Measurements from ENCODE around the gene SLC24A3.

The SLC24A3 gene

DNA sequence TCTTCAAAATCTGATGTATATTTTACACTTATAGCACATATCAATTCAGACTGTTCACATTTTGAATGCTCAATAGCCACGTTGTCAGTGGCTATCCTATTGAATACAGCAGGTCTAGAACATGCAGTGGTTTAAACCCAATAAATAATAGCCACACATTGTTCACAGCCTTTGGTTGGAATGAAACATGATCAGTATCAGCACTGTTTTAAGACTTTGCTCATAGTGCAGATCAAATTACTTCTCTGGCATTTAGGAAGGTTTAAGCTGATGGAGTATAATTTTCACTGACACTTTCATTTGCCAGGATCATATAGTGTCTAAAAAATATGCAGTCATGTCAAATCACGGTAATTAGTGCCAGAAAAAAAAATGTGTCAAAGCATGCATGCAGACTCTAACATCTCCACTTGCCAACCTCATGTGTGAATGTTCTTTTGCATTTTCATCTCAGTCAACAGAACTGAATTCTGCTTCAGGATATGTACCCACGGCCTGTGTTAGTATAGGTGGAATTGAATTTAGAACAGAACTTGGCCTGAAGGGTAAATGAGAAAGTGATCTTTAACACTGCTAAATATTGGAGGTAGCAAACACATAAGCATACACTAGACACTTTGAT lies 184.1 kb downstream of the SLC24A3 start:
- H3K4me1 ChIP-seq (ENCODE audit: control insufficient read depth in 1 of 2, insufficient read depth in 1 of 2, low read depth in 1 of 2, low read length in 1 of 2), result peaks cover 15 to 20% of the 10 kb centered on the region in 2 experiments
- no peaks in the 10 kb centered on the region for H3K9me3 ChIP-seq
- no peak for TF ChIP-seq CTCF (IDR thresholded peaks at IDR 0.05)
- H3K27ac ChIP-seq, result no peak overlapping the region
- no peaks in the 10 kb centered on the region for H3K36me3 ChIP-seq
- H3K27me3 ChIP-seq, result no peaks in the 10 kb centered on the region
- H3K4me3 ChIP-seq (ENCODE audit: low read depth in 1 of 2, low read length in 1 of 2), result no peak overlapping the region

- Histone ChIP-seq H3K4me3 (ENCODE audit: low read depth in 1 of 2, low read length in 1 of 2) (no peak overlapping the region), H3K27ac (peak overlapping the region; percentile 72), H3K27me3 (no peaks in the 10 kb centered on the region), H3K4me1 (ENCODE audit: control insufficient read depth in 1 of 2, insufficient read depth in 1 of 2, low read depth in 1 of 2, low read length in 1 of 2) (peaks cover 15 to 20% of the 10 kb centered on the region in 2 experiments), H3K36me3 (no peaks in the 10 kb centered on the region), H3K9me3 (no peaks in the 10 kb centered on the region)
- TF ChIP-seq CTCF (IDR thresholded peaks at IDR 0.05), result no peak
Observed at GRCh38 chr20:19397226-19397625, 184.8 kb downstream of the SLC24A3 start.

DNA sequence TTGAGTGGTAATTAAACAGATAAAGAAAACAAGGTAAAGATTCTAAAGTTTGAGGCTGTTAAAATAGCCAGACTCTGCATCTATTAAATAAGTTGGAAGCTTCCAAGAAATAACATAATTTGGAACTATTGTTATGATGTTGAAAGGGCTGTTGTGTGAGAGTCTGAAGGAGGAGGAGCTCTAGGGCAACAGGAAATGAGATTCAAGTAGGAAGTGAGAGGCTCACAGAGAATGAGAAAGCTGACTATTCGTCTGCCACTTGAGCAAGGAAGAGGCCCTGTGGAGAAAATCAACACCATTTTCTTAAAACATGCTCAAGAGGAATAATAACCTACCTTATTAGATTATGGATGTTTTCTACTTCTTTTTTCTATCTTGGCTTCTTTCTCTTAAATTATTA lies 185.2 kb downstream of the SLC24A3 start:
- Histone ChIP-seq H3K9me3 (no peaks in the 10 kb centered on the region), H3K36me3 (no peaks in the 10 kb centered on the region), H3K27me3 (no peaks in the 10 kb centered on the region), H3K4me3 (ENCODE audit: low read depth in 1 of 2, low read length in 1 of 2) (no peak overlapping the region), H3K27ac (peak overlapping the region; percentile 72), H3K4me1 (ENCODE audit: control insufficient read depth in 1 of 2, insufficient read depth in 1 of 2, low read depth in 1 of 2, low read length in 1 of 2) (peaks cover 15 to 20% of the 10 kb centered on the region in 2 experiments)
- no peak for TF ChIP-seq CTCF (IDR thresholded peaks at IDR 0.05)

DNA sequence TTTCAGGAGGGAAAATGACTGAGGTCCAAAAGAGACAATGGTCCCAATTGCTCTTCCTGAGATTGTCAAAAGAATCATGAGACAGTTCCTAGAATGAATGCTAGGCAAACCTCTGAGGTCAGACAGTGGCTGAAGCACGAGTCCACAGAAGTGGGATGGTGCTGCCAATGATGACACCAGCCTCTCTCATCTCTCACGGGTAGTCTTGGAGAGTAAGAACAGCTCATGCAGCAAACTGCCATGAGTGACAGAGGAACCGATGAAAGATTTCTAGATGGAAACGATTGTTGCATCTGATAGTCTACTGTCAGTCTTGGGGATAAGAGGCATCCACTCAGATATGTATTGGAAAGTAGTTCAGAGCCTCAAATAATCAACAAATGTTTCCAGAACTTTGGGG lies 188.7 kb downstream of the SLC24A3 start:
- Histone ChIP-seq H3K27ac (no peak overlapping the region), H3K4me1 (ENCODE audit: control insufficient read depth in 1 of 2, insufficient read depth in 1 of 2, low read depth in 1 of 2, low read length in 1 of 2) (peaks cover 15 to 21% of the 10 kb centered on the region in 2 experiments), H3K9me3 (no peaks in the 10 kb centered on the region), H3K27me3 (no peaks in the 10 kb centered on the region), H3K4me3 (ENCODE audit: low read depth in 1 of 2, low read length in 1 of 2) (no peak overlapping the region), H3K36me3 (no peaks in the 10 kb centered on the region)
- TF ChIP-seq CTCF (IDR thresholded peaks at IDR 0.05), result no peak

GRCh38 chr20:19403549-19403948 lies 191.1 kb downstream of the SLC24A3 start:
- Histone ChIP-seq H3K9me3 (no peaks in the 10 kb centered on the region), H3K4me3 (ENCODE audit: low read depth in 1 of 2, low read length in 1 of 2) (no peak overlapping the region), H3K4me1 (ENCODE audit: control insufficient read depth in 1 of 2, insufficient read depth in 1 of 2, low read depth in 1 of 2, low read length in 1 of 2) (peaks cover 9 to 20% of the 10 kb centered on the region in 2 experiments), H3K27me3 (no peaks in the 10 kb centered on the region), H3K27ac (no peak overlapping the region), H3K36me3 (no peaks in the 10 kb centered on the region)
- no peak for TF ChIP-seq CTCF (IDR thresholded peaks at IDR 0.05)
